H1 (cell line): Measurements from ENCODE around the gene FGD4. TPM values are rescaled to one million over a fixed set of nuclear protein-coding genes. Genes with fewer than 3 reads are reported as not detected.

ENCODE experiments used
- CTCF ChIA-PET: fragments of 300-600 bp; sonication (Branson Sonifier 250); formaldehyde crosslinking; loops from one replicate; lab custom pipeline; 2021; ENCODE audit not compliant: partially characterized antibody; lab: Charles Lee
- POLR2A ChIA-PET: fragments of 300-600 bp; sonication (Branson Sonifier 250); formaldehyde crosslinking; loops from one replicate; lab custom pipeline; 2021; ENCODE audit warnings: inconsistent platforms; ENCODE audit not compliant: partially characterized antibody; lab: Charles Lee
- DNase-seq, 2 experiments: peaks; one replicate each; pipeline versions ENCODE4 v3.0.0 to v3.0.0-alpha.2; 2010 to 2022; ENCODE audit warnings: low spot score in 2 of 2, low read depth in 1 of 2, mixed read lengths in 1 of 2
- FAIRE-seq: peaks from 2 replicates; lab custom pipeline; 2011; peaks lifted over from hg19 to GRCh38; lab: Jason Lieb, UNC
- H2AFZ ChIP-seq: 2 replicates; pipeline ENCODE4 v1.8.1; 2012; ENCODE audit warnings: low read length, inconsistent platforms
- H2AK5ac ChIP-seq: 2 replicates; pipeline ENCODE4 v1.6.1; 2013; ENCODE audit warnings: low read depth, low read length
- H2BK120ac ChIP-seq: replicated peaks from 2 replicates; pipeline ENCODE3; 2013; ENCODE audit warnings: low read depth, low read length, inconsistent platforms
- H2BK12ac ChIP-seq: 2 replicates; pipeline ENCODE4 v1.6.1; 2013; ENCODE audit warnings: low read depth, low read length
- H2BK15ac ChIP-seq: 2 replicates; pipeline ENCODE4 v1.6.1; 2013; ENCODE audit warnings: low read length
- H2BK20ac ChIP-seq: 2 replicates; pipeline ENCODE4 v1.6.1; 2013; ENCODE audit warnings: low read length
- H2BK5ac ChIP-seq: 2 replicates; pipeline ENCODE4 v1.6.1; 2013; ENCODE audit warnings: low read depth, low read length
- H3K14ac ChIP-seq: 2 replicates; pipeline ENCODE4 v1.6.1; 2013; ENCODE audit warnings: inconsistent platforms; ENCODE audit not compliant: insufficient read length
- H3K18ac ChIP-seq: 2 replicates; pipeline ENCODE4 v1.6.1; 2013; ENCODE audit warnings: low read length; ENCODE audit errors: extremely low read depth
- H3K23ac ChIP-seq: 2 replicates; pipeline ENCODE4 v1.6.1; 2013; ENCODE audit warnings: inconsistent platforms; ENCODE audit not compliant: insufficient read length
- H3K23me2 ChIP-seq: 2 replicates; pipeline ENCODE4 v1.6.1; 2013; ENCODE audit warnings: low read depth, low read length
- H3K27ac ChIP-seq: 2 replicates; pipeline ENCODE4 v1.6.1; 2011; ENCODE audit warnings: low read depth, low read length, inconsistent platforms
- H3K27me3 ChIP-seq, 4 experiments: replicated peaks in 1 of 4; 1 replicate in 1 of 4; 2 replicates in 3 of 4; pipeline versions ENCODE4 v1.6.1 to v1.8.1; 2011 to 2013; ENCODE audit warnings: low read length in 3 of 4, mild to moderate bottlenecking in 3 of 4, inconsistent platforms in 2 of 4, mixed read lengths in 2 of 4, moderate library complexity in 1 of 4; ENCODE audit not compliant: control insufficient read depth in 3 of 4, insufficient read depth in 3 of 4; ENCODE audit errors: extremely low read depth in 1 of 4
- H3K36me3 ChIP-seq, 4 experiments: 2 replicates each; pipeline versions ENCODE4 v1.6.1 to v1.8.1; 2011 to 2013; ENCODE audit warnings: mild to moderate bottlenecking in 4 of 4, low read length in 3 of 4, moderate library complexity in 2 of 4, control low read depth in 1 of 4, inconsistent platforms in 1 of 4; ENCODE audit not compliant: insufficient read depth in 4 of 4, control insufficient read depth in 2 of 4
- H3K4ac ChIP-seq: replicated peaks from 2 replicates; pipeline ENCODE3; 2013; ENCODE audit warnings: low read length, low read depth, mixed read lengths, inconsistent platforms; ENCODE audit not compliant: insufficient read length
- H3K4me1 ChIP-seq, 4 experiments: replicated peaks in 1 of 4; 1 replicate in 1 of 4; 2 replicates in 3 of 4; pipeline versions ENCODE4 v1.6.1 to v1.8.1; 2011 to 2013; ENCODE audit warnings: low read length in 3 of 4, inconsistent platforms in 2 of 4, mixed read lengths in 1 of 4; ENCODE audit not compliant: insufficient read depth in 4 of 4, control insufficient read depth in 3 of 4
- H3K4me2 ChIP-seq, 2 experiments: 2 replicates each; pipeline versions ENCODE4 v1.6.1 to v1.8.1; 2011 to 2013; ENCODE audit warnings: low read depth in 2 of 2, low read length in 2 of 2, control low read depth in 1 of 2, inconsistent platforms in 1 of 2, mild to moderate bottlenecking in 1 of 2; ENCODE audit not compliant: insufficient read depth in 1 of 2
- H3K4me3 ChIP-seq, 4 experiments: fragments of 200-600, 300-600 bp in 1 of 4; sonication (generic), shearing (Covaris generic), sonication (Bioruptor Twin) in 1 of 4; 2 replicates each; pipeline versions ENCODE4 v1.5.1 to v1.8.1; 2011 to 2016; ENCODE audit warnings: low read length in 4 of 4, low read depth in 3 of 4, control low read depth in 2 of 4, inconsistent platforms in 2 of 4, mild to moderate bottlenecking in 2 of 4, mixed read lengths in 1 of 4, moderate library complexity in 1 of 4; ENCODE audit not compliant: insufficient read depth in 2 of 4; ENCODE audit errors: extremely low read depth in 1 of 4
- H3K56ac ChIP-seq: replicated peaks from 2 replicates; pipeline ENCODE3; 2013; ENCODE audit warnings: low read depth, mild to moderate bottlenecking, mixed read lengths, low read length, inconsistent platforms; ENCODE audit not compliant: insufficient read length
- H3K79me1 ChIP-seq: 2 replicates; pipeline ENCODE4 v1.6.1; 2013; ENCODE audit warnings: low read depth, low read length, control low read depth
- H3K79me2 ChIP-seq, 2 experiments: 2 replicates each; pipeline versions ENCODE4 v1.6.1 to v1.8.1; 2012 to 2013; ENCODE audit warnings: low read length in 2 of 2, mild to moderate bottlenecking in 2 of 2, inconsistent platforms in 1 of 2; ENCODE audit not compliant: insufficient read depth in 2 of 2, control insufficient read depth in 1 of 2
- H3K9ac ChIP-seq, 4 experiments: replicated peaks in 1 of 4; 1 replicate in 1 of 4; 2 replicates in 3 of 4; pipeline versions ENCODE4 v1.6.1 to v1.8.1; 2011 to 2013; ENCODE audit warnings: low read depth in 3 of 4, low read length in 3 of 4, control low read depth in 2 of 4, mild to moderate bottlenecking in 2 of 4, moderate library complexity in 2 of 4, inconsistent platforms in 1 of 4; ENCODE audit errors: extremely low read depth in 1 of 4
- H3K9me3 ChIP-seq, 2 experiments: 2 replicates each; pipeline versions ENCODE4 v1.6.1 to v1.8.1; 2012 to 2013; ENCODE audit warnings: mild to moderate bottlenecking in 2 of 2, moderate library complexity in 2 of 2, control low read depth in 1 of 2, inconsistent platforms in 1 of 2, low read depth in 1 of 2, low read length in 1 of 2, mixed read lengths in 1 of 2; ENCODE audit not compliant: insufficient read depth in 2 of 2
- H4K20me1 ChIP-seq, 2 experiments: replicated peaks in 1 of 2; 2 replicates each; pipeline versions ENCODE3 to v1.8.1; 2011 to 2013; ENCODE audit warnings: inconsistent platforms in 2 of 2, low read length in 2 of 2, mild to moderate bottlenecking in 1 of 2; ENCODE audit not compliant: insufficient read depth in 2 of 2, control insufficient read depth in 1 of 2
- H4K5ac ChIP-seq: 2 replicates; pipeline ENCODE4 v1.6.1; 2013; ENCODE audit warnings: low read length, low read depth, mixed read lengths, inconsistent platforms; ENCODE audit not compliant: insufficient read length
- H4K8ac ChIP-seq: 2 replicates; pipeline ENCODE4 v1.8.0; 2013; ENCODE audit warnings: mild to moderate bottlenecking, moderate library complexity, low read length, inconsistent platforms; ENCODE audit not compliant: insufficient read depth; ENCODE audit errors: extremely low read depth
- H4K91ac ChIP-seq: replicated peaks from 2 replicates; pipeline ENCODE3; 2013; ENCODE audit warnings: low read length, mixed read lengths, inconsistent platforms; ENCODE audit not compliant: insufficient read length
- ATF3 ChIP-seq: IDR thresholded peaks from 2 replicates; pipeline ENCODE4 v1.6.1; 2011; ENCODE audit warnings: low read depth, mild to moderate bottlenecking, low read length; ENCODE audit not compliant: insufficient read depth
- CREB1 ChIP-seq: IDR thresholded peaks from 2 replicates; pipeline ENCODE4 v1.6.1; 2012; ENCODE audit warnings: inconsistent platforms
- GTF2F1 ChIP-seq: IDR thresholded peaks from 2 replicates; pipeline ENCODE4 v1.6.1; 2012; ENCODE audit warnings: low read depth, low read length, improper control_type of control experiment, borderline replicate concordance
- WGBS, 2 experiments: shearing (Covaris generic) in 1 of 2; methylation state at CpG; one replicate each; pipeline versions ENCODE4 v1.1.6 to v1.1.7; 2013 to 2015; ENCODE audit warnings: low lambda C conversion rate in 2 of 2, mixed read lengths in 2 of 2, inconsistent platforms in 1 of 2, low coverage in 1 of 2, missing lambda C conversion rate in 1 of 2; ENCODE audit not compliant: insufficient replicate concordance in 2 of 2, insufficient coverage in 1 of 2, insufficient read length in 1 of 2; ENCODE audit errors: extremely low coverage in 1 of 2, missing lambda C conversion rate in 1 of 2; 5-methylcytosine and 5-hydroxymethylcytosine counted together
- polyA plus RNA-seq, 7 experiments: library from polyadenylated mRNA; depleted of rRNA in 3 of 7; stranded (reverse) in 5 of 7; unstranded in 2 of 7; fragments of >200 nt in 5 of 7; fragments of 200-250 nt in 2 of 7; gene quantifications; 1 replicate in 5 of 7; 2 replicates in 1 of 7; 4 replicates in 1 of 7; pipeline versions ENCODE4 v1.2.1 to v1.2.3, GENCODE V29; 2011 to 2013; ENCODE audit warnings: missing spikeins in 2 of 7, mixed read lengths in 2 of 7
- total RNA-seq: library from RNA; stranded (reverse); fragmentation: NEBNext Ultra II Directional; extraction: Animal tissue kit (Norgen Biotek cat#: 25700); gene quantifications from 2 replicates; pipeline ENCODE4 v1.2.1, GENCODE V29; 2021

The FGD4 gene
- total and polyA plus RNA-seq, 2 of the 8 experiments (the other 6 are each of a cell fraction or from before 2014, with no cell fraction given), result 8.5 to 48.2 TPM

GRCh38 chr12:32598688-32599087, 199.3 kb downstream of the FGD4 start:
- WGBS, 2 experiments, result 88% methylated on average over 1 of the region's 1 CpG; no CpG with 5 or more reads in 1 of the 2 experiments
- Histone ChIP-seq H3K27ac (no peak overlapping the region), H2BK20ac (no peak overlapping the region), H2BK15ac (no peak overlapping the region), H2BK120ac (no peak overlapping the region), H3K23me2 (no peaks in the 10 kb centered on the region), H2AK5ac (no peak overlapping the region), H3K56ac (no peak overlapping the region), H3K36me3 (peaks cover 0 to 31% (median 10%) of the 10 kb centered on the region in 4 experiments; a peak in 4 of 8 replicates), H2BK12ac (no peak overlapping the region), H3K4me2 (no peak overlapping the region), H3K79me2 (0 out of 4 replicates have a peak, but pooled peaks cover 0 to 3% of the 10 kb centered on the region in 2 experiments), H3K4ac (no peak overlapping the region), H3K14ac (no peak overlapping the region), H4K8ac (no peak overlapping the region), H4K5ac (no peak overlapping the region), H3K27me3 (no peaks in the 10 kb centered on the region), H3K79me1 (no peaks in the 10 kb centered on the region; the same call in 1 of the 2 replicates), H4K20me1 (no peaks in the 10 kb centered on the region), H3K23ac (no peak overlapping the region), H3K18ac (no peak overlapping the region), H3K9ac (no peak overlapping the region), H3K9me3 (no peaks in the 10 kb centered on the region), H4K91ac (no peak overlapping the region), H3K4me3 (no peak overlapping the region), H2AFZ (no peak overlapping the region), H2BK5ac (no peak overlapping the region), H3K4me1 (peaks cover 0 to 5% (median 0%) of the 10 kb centered on the region in 4 experiments; a peak in 1 of 7 replicates)
- no peak for FAIRE-seq
- ChIA-PET CTCF (no interaction called here), POLR2A (interaction anchor here (1.0 to 1.1 kb wide), 2 partner anchors 13 to 15 kb away, joined by 3 to 4 read pairs; no protein-coding TSS in a partner anchor)
- DNase-seq, result no peak
- TF ChIP-seq GTF2F1 (no peak), ATF3 (no peak), CREB1 (no peak)
